SU-DHL-6 (cell line): ENCODE results near the gene LDLRAD3.

ENCODE experiments used
- H2AFZ ChIP-seq: fragments of 200-600 bp; sonication (generic); 2 replicates; pipeline ENCODE4 v1.6.1; 2014; ENCODE audit warnings: low read depth, mild to moderate bottlenecking, moderate library complexity, mixed read lengths, antibody characterized with exemption, low read length; ENCODE audit not compliant: severe bottlenecking
- H3F3A ChIP-seq: fragments of 200-600 bp; shearing (Covaris generic); 2 replicates; pipeline ENCODE4 v1.6.0; 2016; ENCODE audit warnings: antibody characterized with exemption, mild to moderate bottlenecking; ENCODE audit not compliant: insufficient read depth
- H3K27ac ChIP-seq: fragments of 200-600 bp; sonication (generic); 2 replicates; pipeline ENCODE4 v1.5.1; 2016; ENCODE audit warnings: low read depth, mild to moderate bottlenecking, low read length, moderate library complexity, mixed read lengths
- H3K27me3 ChIP-seq: fragments of 200-600 bp; sonication (generic), shearing (Covaris generic); 2 replicates; pipeline ENCODE4 v1.6.0; 2014; ENCODE audit warnings: mild to moderate bottlenecking, low read length
- H3K36me3 ChIP-seq: fragments of 200-600 bp; sonication (generic); 2 replicates; pipeline ENCODE4 v1.6.1; 2014; ENCODE audit warnings: mild to moderate bottlenecking, low read length, mixed read lengths
- H3K4me2 ChIP-seq: fragments of 300-600, 200-600 bp; shearing (Covaris generic), sonication (generic); 2 replicates; pipeline ENCODE4 v1.6.0; 2014; ENCODE audit warnings: low read length, low read depth, mild to moderate bottlenecking; ENCODE audit not compliant: poor library complexity, severe bottlenecking
- H3K4me3 ChIP-seq: fragments of 200-600 bp; sonication (generic); 2 replicates; pipeline ENCODE4 v1.5.1; 2014; ENCODE audit warnings: antibody characterized with exemption, low read length, mild to moderate bottlenecking, mixed read lengths; ENCODE audit not compliant: insufficient read depth, poor library complexity, severe bottlenecking
- H3K79me2 ChIP-seq: fragments of 200-600 bp; sonication (generic); 2 replicates; pipeline ENCODE4 v1.6.1; 2014; ENCODE audit warnings: mild to moderate bottlenecking, low read length, moderate library complexity; ENCODE audit not compliant: insufficient read depth
- H3K9ac ChIP-seq: fragments of 200-600 bp; sonication (generic); 2 replicates; pipeline ENCODE4 v1.7.0; 2014; ENCODE audit warnings: mild to moderate bottlenecking, low read length
- H3K9me2 ChIP-seq: fragments of 200-600 bp; sonication (generic); replicated peaks from 2 replicates; pipeline ENCODE4 v1.6.1; 2014; ENCODE audit warnings: low read length; ENCODE audit not compliant: insufficient read depth
- H3K9me3 ChIP-seq: fragments of 200-600 bp; sonication (generic); 2 replicates; pipeline ENCODE4 v1.6.1; 2014; ENCODE audit warnings: low read length, mixed read lengths; ENCODE audit not compliant: insufficient read depth
- H4K20me1 ChIP-seq: fragments of 200-600 bp; sonication (generic); 2 replicates; pipeline ENCODE4 v1.6.1; 2014; ENCODE audit warnings: low read depth, mild to moderate bottlenecking, antibody characterized with exemption, low read length, moderate library complexity, mixed read lengths
- CTCF ChIP-seq: fragments of 200-600 bp; sonication (generic); IDR thresholded peaks from one replicate; pipeline ENCODE4 v1.5.1; 2017; ENCODE audit warnings: antibody characterized with exemption, mild to moderate bottlenecking, low read length, moderate library complexity; ENCODE audit not compliant: insufficient read depth, poor library complexity, severe bottlenecking
- EZH2phosphoT487 ChIP-seq: fragments of 200-600 bp; sonication (generic), shearing (Covaris generic); conservative IDR thresholded peaks from 2 replicates; pipeline ENCODE4 v1.6.1; 2018; ENCODE audit warnings: mild to moderate bottlenecking, antibody characterized with exemption, low read length, moderate library complexity, mixed read lengths

Gene LDLRAD3

DNA sequence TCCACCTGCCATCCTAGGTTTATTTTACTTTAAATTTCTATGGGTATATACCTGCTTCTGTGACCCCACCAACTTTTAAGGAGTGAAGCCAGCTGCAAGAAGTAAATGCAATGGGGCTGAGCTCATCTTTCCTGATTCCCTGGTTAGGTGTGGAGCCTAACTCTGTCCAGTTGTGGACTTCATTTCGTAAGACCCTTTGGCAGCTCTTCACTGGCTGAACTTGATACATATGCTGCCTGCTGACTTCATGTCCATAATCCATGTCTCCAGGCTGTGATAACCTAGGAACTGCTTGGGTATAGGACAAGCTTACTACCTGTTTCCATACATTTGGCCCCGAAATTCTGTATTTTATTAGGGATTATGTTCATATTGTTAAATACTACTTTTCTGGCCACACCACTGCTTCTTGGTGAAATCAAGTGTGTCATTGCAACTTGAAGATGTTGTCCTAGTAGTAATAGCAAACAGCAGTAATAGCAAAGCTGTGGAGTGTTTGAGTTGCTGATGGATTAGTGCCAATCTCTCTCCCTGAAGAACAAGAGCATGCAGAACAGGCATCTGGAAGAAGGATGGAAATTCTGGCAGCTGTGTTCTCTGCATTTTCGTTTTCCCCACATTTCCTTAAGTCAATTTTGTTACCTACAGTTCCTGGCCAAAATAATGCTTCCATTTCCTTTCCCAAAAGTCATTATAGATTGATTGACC, 31.2 kb downstream of the LDLRAD3 start:
- no peak overlapping the region for H3K9ac ChIP-seq
- TF ChIP-seq CTCF (no peak), EZH2phosphoT487 (no peak)
- H3K4me3 ChIP-seq, result no peak overlapping the region
- no peaks in the 10 kb centered on the region for H4K20me1 ChIP-seq
- H2AFZ ChIP-seq, result no peak overlapping the region
- H3K4me2 ChIP-seq, result no peak overlapping the region
- no peaks in the 10 kb centered on the region for H3K36me3 ChIP-seq
- no peak overlapping the region for H3K27ac ChIP-seq
- H3K9me2 ChIP-seq, result no peaks in the 10 kb centered on the region
- H3K27me3 ChIP-seq, result no peaks in the 10 kb centered on the region
- no peaks in the 10 kb centered on the region for H3K79me2 ChIP-seq
- H3F3A ChIP-seq, result no peaks in the 10 kb centered on the region
- H3K9me3 ChIP-seq, result no peaks in the 10 kb centered on the region

DNA sequence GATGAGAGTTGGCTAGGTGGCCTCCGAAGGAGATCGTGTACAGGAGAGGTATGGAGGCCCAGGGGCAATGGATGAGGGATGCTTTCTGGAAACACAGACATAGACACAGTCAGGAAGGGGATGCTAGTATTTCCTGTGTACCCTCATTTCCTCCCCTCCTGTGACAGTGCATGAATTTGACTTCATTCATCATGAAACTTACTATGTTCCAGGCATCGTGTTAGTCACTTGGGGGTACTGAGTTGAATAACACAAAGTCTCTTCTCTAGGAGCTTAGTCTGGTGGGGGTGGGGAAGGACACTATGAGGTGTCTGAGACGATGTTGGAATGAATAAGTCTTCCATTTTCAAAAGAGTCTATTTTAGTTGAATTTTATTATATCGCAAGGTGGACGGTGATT, 32.6 kb downstream of the LDLRAD3 start:
- H3K4me3 ChIP-seq, result no peak overlapping the region
- H3K9me2 ChIP-seq, result no peaks in the 10 kb centered on the region
- no peak overlapping the region for H3K4me2 ChIP-seq
- H3K36me3 ChIP-seq, result no peaks in the 10 kb centered on the region
- TF ChIP-seq EZH2phosphoT487, result no peak
- TF ChIP-seq CTCF, result no peak
- no peaks in the 10 kb centered on the region for H3K27me3 ChIP-seq
- no peak overlapping the region for H2AFZ ChIP-seq
- H3K9me3 ChIP-seq, result no peaks in the 10 kb centered on the region
- no peak overlapping the region for H3K27ac ChIP-seq
- no peak overlapping the region for H3K9ac ChIP-seq
- H4K20me1 ChIP-seq, result no peaks in the 10 kb centered on the region
- no peaks in the 10 kb centered on the region for H3K79me2 ChIP-seq
- H3F3A ChIP-seq, result no peaks in the 10 kb centered on the region

DNA sequence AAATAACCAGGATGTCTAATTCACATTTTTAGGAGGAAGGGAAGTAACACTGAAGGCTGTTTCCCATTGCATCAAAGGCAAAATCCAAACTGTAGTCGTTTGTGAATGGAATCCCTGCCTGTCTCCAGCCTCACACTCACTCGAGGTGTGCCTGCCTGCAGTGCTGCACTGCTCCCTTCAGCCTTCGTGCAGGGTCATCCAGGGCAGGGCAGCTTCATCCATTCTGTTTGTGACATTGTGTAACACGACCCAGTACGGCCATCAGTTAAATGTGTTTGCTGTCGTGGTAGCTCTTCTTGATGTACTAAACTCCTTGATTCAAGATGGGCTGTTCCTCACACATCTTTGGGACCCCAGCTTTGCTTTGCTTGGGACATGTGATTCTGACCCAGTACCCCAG, 34.3 kb downstream of the LDLRAD3 start:
- Histone ChIP-seq H3K9ac (no peak overlapping the region), H3K27ac (no peak overlapping the region), H3K9me3 (no peaks in the 10 kb centered on the region), H2AFZ (no peak overlapping the region), H3K4me3 (no peak overlapping the region), H3F3A (no peaks in the 10 kb centered on the region), H3K4me2 (no peak overlapping the region), H3K36me3 (no peaks in the 10 kb centered on the region), H3K9me2 (no peaks in the 10 kb centered on the region), H4K20me1 (no peaks in the 10 kb centered on the region), H3K79me2 (no peaks in the 10 kb centered on the region), H3K27me3 (no peaks in the 10 kb centered on the region)
- no peak for TF ChIP-seq CTCF
- TF ChIP-seq EZH2phosphoT487, result no peak
